HFFc6 (cell line): ENCODE measurements around the gene FOXP1. TPM values are rescaled to one million over a fixed set of nuclear protein-coding genes. Genes with fewer than 3 reads are reported as not detected.

Experiments used
- DNase-seq: peaks from one replicate; pipeline ENCODE4 v3.0.0-alpha.2; 2018
- H3K27ac Mint-ChIP-seq: 2 replicates; pipeline ENCODE4 v1.8.0; 2020; ENCODE audit warnings: mild to moderate bottlenecking, mixed read lengths
- H3K27me3 Mint-ChIP-seq: 2 replicates; pipeline ENCODE4 v1.8.0; 2021; ENCODE audit warnings: mild to moderate bottlenecking, moderate library complexity, mixed read lengths; ENCODE audit not compliant: insufficient read depth
- H3K36me3 Mint-ChIP-seq: 2 replicates; pipeline ENCODE4 v1.8.0; 2021; ENCODE audit warnings: low read depth, mixed read lengths
- H3K4me1 Mint-ChIP-seq: 2 replicates; pipeline ENCODE4 v1.8.0; 2020; ENCODE audit warnings: low read depth, mixed read lengths
- H3K4me3 Mint-ChIP-seq: 2 replicates; pipeline ENCODE4 v1.8.0; 2020; ENCODE audit warnings: mild to moderate bottlenecking, moderate library complexity, mixed read lengths
- H3K9me3 Mint-ChIP-seq: 2 replicates; pipeline ENCODE4 v1.8.0; 2020; ENCODE audit warnings: mild to moderate bottlenecking, mixed read lengths
- CTCF ChIP-seq: fragments of 200-600 bp; sonication (generic); IDR thresholded peaks from 2 replicates; pipeline ENCODE4 v1.5.0; 2021; ENCODE audit warnings: antibody characterized with exemption, mild to moderate bottlenecking
- total RNA-seq, 6 experiments: library from RNA; stranded (reverse); fragmentation: NEBNext Ultra II Directional; extraction: Animal tissue kit (Norgen Biotek cat#: 25700); gene quantifications; 2 replicates in 1 of 6; 3 replicates in 5 of 6; pipeline ENCODE4 v1.2.3, GENCODE V29; 2021

FOXP1 gene
- total RNA-seq, 6 experiments from 2014 or later: 32.2 to 59.3 (median 52.0) TPM

- H3K36me3 Mint-ChIP-seq: peaks cover 8% of the 10 kb centered on the region
- H3K27ac Mint-ChIP-seq: no peak overlapping the region
- no peak overlapping the region for H3K4me3 Mint-ChIP-seq
- H3K4me1 Mint-ChIP-seq: no peaks in the 10 kb centered on the region
- peaks cover 14% of the 10 kb centered on the region for H3K9me3 Mint-ChIP-seq
- H3K27me3 Mint-ChIP-seq: peaks cover 4% of the 10 kb centered on the region
- TF ChIP-seq CTCF: no peak
- DNase-seq: no peak
Observed at GRCh38 chr3:71611099-71611498, 27.6 kb upstream of the FOXP1 start.

GRCh38 chr3:71607364-71607763 is 23.8 kb upstream of the FOXP1 start:
- Mint-ChIP-seq H3K27me3 (peaks cover 4% of the 10 kb centered on the region), H3K36me3 (peaks cover 9% of the 10 kb centered on the region), H3K4me1 (peaks cover 2% of the 10 kb centered on the region), H3K4me3 (no peak overlapping the region), H3K9me3 (peaks cover 15% of the 10 kb centered on the region), H3K27ac (no peak overlapping the region)
- TF ChIP-seq CTCF: no peak
- no peak for DNase-seq

DNA sequence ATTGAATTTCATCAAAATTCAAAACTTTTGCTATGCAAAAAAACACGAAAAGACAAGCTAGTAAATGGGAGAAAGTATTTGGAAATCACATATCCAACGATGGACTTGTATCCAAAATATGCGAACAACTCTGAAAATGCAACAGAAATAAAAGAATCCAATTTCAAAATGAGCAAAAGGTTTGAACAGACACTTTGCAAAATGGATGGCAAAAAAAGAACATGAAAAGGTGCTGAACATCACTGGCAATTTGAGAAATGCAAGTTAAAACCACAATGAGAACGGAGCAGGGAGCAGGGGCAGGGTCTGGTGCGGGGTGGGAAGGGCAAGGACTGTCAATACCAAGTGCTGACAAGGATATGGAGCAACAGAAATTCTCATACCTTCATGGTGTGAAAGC is 23.1 kb upstream of the FOXP1 start:
- no peak for DNase-seq
- Mint-ChIP-seq H3K4me3 (no peak overlapping the region), H3K27me3 (peaks cover 4% of the 10 kb centered on the region), H3K36me3 (peaks cover 9% of the 10 kb centered on the region), H3K4me1 (peaks cover 10% of the 10 kb centered on the region), H3K27ac (no peak overlapping the region), H3K9me3 (peaks cover 12% of the 10 kb centered on the region)
- TF ChIP-seq CTCF: no peak

DNA sequence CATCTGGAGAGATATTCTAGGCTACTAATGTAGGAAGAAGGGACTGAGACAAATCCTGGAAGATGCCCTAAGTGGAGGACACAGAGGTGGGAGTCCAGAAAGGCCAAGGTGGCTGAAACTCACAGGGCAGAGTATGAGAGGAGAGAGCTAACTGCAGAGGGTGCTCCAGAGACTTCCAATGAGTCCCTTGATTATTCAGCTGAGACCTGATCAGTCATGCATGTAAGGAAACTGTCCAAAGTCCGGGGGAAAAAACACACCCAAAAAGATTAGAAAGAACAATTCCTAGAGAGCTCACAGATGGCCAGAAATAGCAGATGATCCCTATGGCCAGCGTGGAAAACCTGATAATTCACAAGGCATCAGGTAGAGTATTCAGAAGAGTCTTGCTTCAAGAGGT is 18.7 kb upstream of the FOXP1 start:
- DNase-seq: no peak
- H3K4me3 Mint-ChIP-seq: no peak overlapping the region
- peak overlapping the region; percentile 1; the same call in 1 of the 2 replicates for H3K27ac Mint-ChIP-seq
- no peaks in the 10 kb centered on the region; the same call in 1 of the 2 replicates for H3K27me3 Mint-ChIP-seq
- H3K36me3 Mint-ChIP-seq: peaks cover 9% of the 10 kb centered on the region
- peaks cover 35% of the 10 kb centered on the region for H3K4me1 Mint-ChIP-seq
- H3K9me3 Mint-ChIP-seq: peaks cover 9% of the 10 kb centered on the region
- TF ChIP-seq CTCF: no peak

- peak; percentile 55 for DNase-seq
- Mint-ChIP-seq H3K27me3 (no peaks in the 10 kb centered on the region; the same call in 1 of the 2 replicates), H3K27ac (peak overlapping the region; percentile 1; the same call in 1 of the 2 replicates), H3K36me3 (peaks cover 8% of the 10 kb centered on the region), H3K9me3 (peaks cover 8% of the 10 kb centered on the region), H3K4me3 (no peak overlapping the region), H3K4me1 (peaks cover 35% of the 10 kb centered on the region)
- TF ChIP-seq CTCF: no peak
Observed at GRCh38 chr3:71601811-71602210, 18.3 kb upstream of the FOXP1 start.
